M059J (cell line): Measurements from ENCODE around the gene DRD3. TPM values are rescaled to one million over a fixed set of nuclear protein-coding genes. Genes with fewer than 3 reads are reported as not detected.

Experiments used
- DNase-seq: peaks from one replicate; pipeline ENCODE4 v3.0.0-alpha.2; 2012; ENCODE audit warnings: low read depth
- total RNA-seq: library from RNA; depleted of rRNA; stranded (reverse); fragments of >200 nt; shearing (Covaris generic); gene quantifications from 2 replicates; pipeline ENCODE4 v1.2.3, GENCODE V29; 2014

The DRD3 gene
- total RNA-seq, 1 experiment from 2014 or later, result not detected

DNA sequence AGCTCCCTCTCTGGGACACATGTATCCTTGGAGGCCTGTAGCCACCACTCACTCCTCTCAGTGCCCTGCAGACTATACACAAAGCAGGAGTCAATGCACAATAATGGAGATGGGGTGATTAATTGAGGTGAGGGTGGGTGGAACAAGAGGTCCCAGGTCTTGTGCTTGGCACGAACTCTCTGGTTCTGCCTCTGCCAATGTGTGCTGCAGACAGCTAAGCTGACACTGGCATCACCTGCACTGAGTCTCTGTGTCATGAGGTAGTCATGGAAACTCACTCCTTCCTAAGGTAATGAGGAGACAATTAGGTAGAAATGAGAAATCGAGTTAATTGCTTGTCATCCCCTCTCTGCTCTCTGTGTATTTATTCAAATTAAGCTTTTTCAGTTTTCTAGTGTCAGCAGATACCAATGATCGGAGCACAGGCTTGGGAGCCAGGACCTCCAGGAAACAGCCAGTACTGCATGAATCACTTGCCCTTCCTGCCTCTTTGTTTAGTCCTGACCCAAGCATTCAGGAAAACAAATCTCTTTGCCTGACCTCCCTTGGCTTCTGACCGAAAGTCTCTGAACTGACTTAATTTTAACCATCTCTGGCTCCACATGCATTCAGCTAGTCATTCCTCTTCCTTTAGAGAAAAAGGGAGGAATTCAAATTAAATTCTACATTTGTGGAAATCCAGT is 56.7 kb downstream of the DRD3 start:
- DNase-seq, result peak; percentile 92

DNA sequence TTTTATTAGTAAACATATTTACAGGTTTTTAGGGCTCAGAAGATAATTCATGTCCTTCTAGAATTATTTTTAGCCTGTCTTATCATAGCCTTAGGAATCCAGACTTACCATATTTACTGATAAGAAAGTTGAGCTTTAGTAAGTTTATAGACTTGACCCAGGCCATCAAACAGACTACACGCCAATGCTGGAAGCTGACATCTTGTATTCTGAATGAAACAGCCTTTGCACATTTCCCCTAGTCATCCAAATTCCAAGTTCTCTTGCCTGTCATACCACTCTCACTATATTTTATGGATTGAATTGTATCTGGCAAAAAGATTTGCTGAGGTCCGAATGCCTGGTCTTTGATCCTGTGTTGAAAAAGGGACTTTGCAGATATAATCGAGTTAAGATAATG is 58.6 kb downstream of the DRD3 start:
- DNase-seq, result no peak

DNA sequence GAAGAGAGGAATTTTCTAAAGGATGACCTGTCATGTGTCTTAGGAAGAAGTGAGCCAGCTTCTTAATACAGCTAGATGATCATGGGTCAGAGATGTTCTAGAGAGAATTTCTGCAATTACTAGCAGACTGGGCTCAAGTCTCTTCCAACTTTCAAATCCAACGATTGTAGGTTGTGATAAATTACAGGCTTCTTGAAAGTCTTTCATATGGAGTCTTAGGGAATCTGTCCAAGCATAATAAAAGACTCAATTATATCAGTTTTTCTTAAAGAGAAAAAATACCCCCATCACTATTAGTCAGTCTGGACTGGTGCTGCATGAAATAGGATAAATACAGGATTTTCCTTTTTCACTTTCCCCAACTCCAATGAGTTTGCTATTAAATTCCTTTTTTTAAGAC is 59.1 kb downstream of the DRD3 start:
- no peak for DNase-seq

DNA sequence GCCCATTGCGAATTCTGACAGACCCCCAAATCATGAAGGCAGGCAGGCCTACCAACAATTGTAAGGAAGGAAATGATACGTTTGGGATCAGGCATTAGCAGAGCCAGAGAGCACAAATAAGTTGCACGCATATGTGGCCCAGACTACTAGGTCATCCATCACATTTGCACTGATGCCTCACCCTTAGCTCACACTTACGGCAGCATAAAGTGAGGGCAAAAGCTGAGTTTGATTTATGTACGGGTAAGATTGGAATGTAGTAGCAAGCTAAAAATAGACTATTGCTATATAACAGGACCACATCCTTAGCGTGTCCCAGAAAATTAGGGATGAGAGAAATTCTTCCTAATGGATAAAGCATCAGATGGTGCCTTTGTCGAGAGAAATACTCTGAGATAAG is 63.7 kb downstream of the DRD3 start:
- DNase-seq, result no peak

DNA sequence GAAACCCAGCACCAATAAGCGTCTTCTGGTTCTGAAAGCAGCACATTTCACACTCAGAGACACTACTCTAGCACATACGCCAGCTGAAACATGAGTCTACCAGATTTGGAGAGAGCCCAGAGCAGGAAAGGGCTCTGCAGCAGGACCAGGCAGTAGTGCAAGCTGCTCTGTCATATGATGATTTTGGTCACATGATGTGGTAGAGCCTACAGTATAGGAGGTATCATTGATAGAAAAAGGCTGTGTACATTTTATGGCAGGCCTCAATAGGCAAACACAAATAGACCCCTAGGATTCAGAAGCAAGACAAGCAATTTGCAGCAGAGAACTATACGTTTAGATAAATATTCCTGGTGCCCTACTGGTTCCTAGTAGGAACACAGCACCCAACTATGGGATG is 64.1 kb downstream of the DRD3 start:
- no peak for DNase-seq

DNA sequence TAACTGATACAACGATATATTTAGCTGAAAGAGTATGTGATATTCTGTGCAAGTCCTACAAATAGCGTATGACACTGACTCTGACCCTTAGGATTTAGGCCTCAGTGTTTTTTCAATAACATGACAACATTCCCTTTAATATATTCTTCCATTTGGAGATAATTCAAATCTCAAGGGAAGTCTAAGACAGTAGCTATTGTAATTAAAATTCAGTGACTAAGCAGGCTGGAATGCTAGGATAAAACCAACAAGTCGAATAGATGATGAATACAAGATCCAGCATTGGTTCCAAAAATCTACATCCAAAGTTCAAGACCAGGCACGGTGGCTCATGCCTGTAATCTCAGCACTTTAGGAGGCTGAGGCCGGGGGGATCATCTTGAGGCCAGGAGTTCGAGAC is 66.2 kb downstream of the DRD3 start:
- peak; percentile 87 for DNase-seq

DNA sequence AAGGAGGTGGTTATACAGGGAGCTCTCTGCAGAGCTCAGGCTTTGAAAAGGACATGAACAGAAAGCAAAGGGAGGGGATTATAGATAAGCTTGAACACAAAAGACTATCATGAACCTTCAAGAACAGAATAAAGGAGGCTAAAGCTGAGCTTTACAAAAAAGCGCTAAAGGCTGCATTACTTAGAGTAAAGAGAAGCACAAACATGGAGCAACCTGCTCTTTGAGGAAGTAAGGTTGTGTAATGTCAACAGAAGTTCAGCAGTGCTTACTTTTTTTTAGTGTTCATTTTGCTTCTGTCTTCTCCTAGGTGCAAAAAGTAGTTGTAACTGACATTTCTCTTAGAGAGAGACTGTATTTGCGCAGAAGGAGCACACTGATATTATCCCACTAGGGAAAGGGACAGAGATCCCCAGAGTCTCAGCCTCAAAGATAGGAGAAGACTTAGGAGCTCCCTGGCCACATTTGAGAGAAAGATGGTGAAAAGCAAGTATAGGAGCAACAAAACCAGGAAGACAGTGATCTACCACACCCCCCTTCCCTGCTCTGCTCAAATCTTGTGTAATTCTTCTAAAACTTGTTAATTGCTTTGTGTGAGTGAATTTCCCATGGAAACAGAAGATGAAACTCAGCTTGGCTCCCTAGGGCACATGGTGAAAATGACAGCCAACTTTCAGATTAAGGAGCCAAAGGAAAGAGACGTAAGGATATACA is 67.6 kb downstream of the DRD3 start:
- DNase-seq, result no peak

DNA sequence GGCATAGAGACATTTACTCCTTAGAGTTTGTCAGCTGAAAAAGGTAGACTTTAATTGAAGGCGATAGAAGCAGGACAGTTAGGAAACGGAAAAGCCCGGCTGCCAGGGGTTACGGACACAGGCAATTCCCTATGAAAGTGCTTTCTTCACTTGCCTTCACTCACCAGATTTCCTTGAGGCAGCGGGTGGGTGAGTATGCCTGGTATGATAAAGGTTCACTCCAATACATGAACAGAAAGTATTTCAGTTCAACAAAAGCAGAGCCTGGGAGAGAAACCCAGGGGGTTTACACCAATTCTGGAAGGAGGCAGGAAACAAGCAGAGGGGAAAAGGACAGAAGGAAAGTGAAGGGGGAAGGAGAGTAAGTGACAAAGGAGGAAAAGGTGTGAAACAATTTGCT is 68.4 kb downstream of the DRD3 start:
- no peak for DNase-seq

DNA sequence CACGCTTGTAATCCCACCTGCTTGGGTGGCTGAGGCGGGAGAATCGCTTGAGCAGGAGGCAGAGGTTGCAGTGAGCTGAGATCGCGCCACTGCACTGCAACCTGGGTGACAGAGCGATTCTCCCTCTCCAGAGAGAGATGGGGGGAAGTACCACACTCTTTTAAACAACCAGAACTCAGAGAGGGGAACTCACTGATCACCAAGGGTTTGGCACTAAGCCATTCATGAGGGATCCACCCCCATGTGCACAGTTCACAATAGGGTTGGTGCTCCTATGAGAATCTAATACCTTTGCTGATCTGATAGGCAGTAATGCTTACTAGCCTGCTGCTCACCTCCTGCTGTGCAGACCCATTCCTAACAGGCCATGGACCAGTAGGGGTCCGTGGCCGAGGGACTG is 70.7 kb downstream of the DRD3 start:
- DNase-seq, result no peak

DNA sequence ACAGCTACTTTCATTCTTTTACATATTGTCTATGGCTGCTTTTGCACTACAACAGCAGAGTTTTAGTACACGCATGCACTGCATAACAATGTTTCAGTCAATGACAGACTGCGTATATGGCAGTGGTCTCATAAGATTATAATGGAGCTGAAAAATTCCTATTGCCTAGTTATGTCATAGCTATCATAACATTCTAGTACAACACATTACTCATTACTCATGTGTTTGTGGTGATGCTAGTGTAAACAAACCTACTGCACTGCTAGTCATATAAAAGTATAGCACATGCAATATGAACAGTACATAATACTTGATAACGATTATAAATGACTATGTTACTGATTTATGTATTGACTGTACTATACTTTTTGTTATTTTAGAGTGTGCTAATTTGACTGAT is 74.4 kb downstream of the DRD3 start:
- peak; percentile 62 for DNase-seq

DNA sequence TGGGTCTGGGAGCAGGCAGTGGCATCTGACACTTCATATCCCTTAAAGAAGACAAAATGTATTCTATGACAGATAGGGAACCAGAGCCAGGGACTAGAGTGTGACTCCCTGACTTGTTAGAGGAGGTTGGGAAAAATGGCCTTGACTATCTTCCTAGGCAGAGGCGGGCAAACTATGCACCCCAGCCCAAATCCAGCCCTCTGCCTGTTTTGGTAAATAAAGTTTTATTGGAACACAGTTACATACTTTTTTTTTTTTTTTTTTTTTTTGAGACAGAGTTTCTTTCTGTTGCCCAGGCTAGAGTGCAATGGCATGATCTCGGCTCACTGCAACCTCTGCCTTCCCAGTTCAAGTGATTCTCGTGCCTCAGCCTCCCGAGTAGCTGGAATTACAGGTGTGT is 75.0 kb downstream of the DRD3 start:
- no peak for DNase-seq

DNA sequence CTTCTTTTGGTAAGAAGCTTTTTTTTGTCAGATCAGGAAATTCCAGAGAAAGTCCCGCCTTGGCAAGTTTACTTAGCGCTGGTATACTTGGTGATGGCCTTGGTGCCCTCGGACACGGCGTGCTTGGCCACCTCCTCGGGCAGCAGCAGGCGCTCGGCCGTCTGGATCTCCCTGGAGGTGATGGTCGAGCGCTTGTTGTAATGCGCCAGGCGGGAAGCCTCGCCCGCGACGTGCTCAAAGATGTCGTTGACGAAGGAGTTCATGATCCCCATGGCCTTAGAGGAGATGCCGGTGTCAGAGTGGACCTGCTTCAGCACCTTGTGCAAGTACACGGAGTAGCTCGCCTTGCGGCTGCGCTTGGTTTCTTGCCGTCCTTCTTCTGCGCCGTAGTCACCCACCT is 75.7 kb downstream of the DRD3 start:
- DNase-seq, result no peak

DNA sequence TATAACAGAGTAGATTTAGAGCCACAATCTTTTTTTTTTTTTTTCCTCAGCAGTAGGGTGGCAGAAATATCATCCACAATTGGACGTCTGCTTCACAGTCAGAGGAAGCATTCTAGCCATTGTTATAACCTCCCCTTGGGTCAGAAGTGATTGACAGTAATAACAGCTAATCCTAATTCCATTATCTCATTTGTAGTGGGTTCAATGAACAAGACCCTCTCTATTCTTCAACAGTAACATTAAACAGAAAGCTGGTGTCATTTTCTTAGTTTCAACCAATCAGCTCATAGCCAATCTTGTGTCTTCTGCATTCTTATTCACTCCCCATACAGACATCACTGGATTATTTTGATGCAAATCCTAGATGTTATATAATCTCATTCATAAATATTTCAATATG is 77.8 kb downstream of the DRD3 start:
- DNase-seq, result no peak

DNA sequence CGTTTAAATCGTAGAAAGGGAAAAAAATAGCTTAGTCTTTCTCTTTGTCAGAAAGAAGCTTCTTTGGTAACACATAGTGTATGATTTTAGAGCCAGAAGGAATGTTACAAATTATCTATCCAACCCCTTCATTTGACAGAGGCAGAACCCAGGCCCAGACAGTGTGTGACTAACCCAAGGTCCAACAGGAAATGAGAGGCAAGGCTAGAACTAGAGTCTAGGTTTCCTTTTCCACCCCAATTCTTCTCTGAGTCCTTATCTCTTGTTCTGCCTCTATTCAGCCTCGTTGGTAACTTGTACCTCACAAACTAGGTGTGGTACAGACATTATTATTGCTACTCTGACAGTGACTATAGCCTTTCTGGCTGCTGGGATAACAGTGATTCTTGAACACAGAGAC is 83.1 kb downstream of the DRD3 start:
- no peak for DNase-seq

DNA sequence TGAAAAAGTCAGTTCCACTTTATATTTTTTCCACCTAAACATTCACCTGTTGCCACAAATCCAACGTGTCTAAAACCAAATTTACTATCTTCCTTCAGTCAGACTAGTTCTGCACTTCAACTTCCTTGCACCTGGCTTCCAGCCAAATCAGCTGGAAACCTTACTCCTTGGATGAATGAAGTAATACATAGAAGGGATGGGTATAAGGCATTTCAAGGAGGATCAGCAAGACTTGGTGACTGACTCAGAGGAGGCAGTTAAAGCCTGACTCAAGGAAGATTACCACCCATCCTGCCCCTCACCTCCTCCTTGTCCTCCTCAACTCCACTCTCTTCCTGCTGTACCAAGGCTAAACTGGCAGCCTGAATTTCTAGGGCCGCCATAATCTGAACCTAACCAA is 85.3 kb downstream of the DRD3 start:
- DNase-seq, result peak; percentile 75

DNA sequence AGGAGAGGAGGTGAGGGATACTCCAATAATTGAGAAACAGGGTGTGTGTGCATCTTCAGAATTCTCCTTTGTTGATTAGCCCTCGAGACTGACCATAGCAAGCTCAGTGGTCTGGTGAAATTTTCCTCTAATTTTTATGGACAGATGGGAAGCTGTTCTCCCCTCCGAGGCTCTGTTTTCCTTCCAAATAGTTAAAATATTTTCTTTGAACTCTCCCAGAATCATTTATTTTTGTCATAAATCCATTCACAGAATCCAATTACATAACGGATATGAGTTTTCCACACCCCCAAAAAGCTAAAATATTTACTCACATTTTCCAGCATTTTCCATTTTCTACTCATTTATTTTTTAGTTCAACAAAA is 85.9 kb downstream of the DRD3 start:
- no peak for DNase-seq

DNA sequence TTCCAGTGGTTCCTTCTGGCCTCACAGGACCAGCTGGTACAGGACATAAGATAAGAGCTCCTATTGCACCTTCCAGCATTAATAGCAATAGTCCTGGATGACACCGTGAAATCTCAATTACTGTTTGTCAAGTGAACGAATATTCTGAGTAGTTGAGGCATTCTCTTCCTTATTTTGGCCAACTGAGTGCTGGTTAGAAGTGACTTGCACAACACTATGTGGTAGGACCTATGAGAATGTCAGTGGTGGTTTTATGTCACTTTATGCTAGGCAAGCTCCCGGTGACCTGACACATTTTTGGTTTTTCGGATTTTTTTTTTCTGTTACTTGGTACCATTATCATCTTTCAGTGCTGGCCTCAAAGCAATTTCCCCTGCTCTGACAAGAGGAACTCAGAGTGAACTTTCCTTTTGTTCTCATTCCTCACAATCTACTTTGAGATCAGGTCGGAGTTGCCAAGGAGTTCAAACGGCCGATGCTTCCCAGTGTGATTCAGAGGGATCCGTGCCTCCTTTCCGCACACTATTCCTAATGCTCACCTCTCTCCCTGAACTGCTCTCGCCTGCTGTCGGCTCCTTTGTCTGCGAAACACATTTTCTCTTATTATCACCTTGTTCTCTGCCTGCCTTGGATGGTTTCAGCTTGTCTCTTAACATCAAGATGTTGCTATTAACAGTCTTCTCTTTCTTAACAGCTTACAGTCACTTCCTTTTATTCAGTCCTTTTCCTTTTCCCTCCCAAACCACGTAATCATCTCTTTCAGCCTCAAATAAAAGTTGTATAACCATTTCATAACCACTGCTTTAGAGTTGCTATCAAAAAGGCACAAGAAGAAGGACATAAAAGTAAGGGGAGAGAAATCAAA is 86.5 kb downstream of the DRD3 start:
- DNase-seq, result no peak

DNA sequence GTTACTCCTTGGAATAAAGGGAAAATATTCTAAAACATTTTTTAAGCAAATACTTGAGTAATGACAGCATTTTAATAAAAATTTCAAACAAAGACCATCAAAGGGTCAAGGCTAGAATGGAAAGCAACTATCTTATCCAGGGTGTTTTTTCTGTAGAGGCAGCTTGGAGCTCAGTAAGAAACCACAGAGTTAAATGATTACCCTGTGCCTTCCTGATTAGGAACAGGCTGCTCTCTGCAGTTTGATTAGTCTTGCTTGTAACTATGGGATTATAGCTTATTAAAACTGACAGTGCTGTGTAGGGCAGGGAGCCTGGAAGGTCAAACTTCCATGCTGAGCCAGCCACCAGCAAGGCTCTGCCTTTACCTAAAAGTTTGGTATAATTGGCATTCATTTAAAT is 89.2 kb downstream of the DRD3 start:
- DNase-seq, result no peak

DNA sequence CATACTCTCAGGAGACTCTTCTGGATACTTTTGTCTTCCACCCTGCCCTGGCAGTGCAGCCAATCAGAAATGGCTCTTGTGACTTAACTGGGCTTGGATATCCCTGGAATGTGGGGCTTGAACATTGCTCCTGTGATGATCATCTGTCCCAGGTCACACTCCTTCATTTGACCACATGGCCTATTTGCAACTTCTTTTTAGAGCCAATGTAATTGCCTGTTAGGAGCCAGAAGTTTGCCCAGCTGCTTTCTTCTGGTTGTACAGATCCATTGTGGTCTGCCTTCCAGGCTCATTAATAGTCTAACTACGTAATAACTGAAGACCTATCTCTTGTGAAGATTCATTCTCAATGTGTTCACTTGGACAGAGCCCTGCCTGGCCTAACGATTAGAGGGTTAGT is 92.5 kb downstream of the DRD3 start:
- DNase-seq, result no peak

DNA sequence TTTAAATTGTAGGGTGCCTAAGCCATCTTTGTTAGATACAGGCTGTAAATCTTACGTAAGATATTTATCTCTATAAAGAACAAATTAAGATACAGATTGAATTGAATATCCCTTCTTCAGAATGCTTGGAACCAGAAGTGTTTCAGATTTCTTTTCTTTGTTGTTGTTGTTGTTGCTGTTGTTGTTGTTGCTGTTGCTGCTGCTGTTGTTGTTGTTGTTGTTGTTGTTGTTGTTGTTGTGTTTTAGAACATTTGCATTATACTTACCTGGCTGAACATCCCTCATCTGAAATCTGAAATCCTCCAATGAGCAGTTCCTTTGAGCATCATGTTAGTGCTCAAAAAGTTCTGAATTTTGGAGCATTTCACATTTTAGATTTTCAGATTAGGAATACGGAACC is 95.7 kb downstream of the DRD3 start:
- no peak for DNase-seq

DNA sequence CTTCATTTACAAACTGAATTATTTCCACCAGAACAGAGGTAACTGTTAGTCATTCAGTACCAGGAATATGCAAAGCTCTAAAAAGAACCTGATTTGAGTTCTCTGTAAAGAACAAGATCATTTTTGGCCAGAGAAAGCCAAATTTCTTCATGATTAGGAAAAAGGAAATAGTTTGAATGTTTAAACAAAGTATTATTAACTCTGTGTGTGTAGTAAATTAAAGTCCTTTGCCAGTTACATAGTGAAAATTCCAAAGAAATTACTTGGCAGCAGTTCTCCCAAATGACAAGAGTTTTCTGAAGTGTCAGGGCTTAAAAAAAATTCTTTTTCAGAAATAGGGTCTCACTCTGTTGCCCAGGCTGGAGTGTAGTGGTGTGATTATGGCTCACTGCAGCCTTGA is 97.8 kb downstream of the DRD3 start:
- no peak for DNase-seq

DNA sequence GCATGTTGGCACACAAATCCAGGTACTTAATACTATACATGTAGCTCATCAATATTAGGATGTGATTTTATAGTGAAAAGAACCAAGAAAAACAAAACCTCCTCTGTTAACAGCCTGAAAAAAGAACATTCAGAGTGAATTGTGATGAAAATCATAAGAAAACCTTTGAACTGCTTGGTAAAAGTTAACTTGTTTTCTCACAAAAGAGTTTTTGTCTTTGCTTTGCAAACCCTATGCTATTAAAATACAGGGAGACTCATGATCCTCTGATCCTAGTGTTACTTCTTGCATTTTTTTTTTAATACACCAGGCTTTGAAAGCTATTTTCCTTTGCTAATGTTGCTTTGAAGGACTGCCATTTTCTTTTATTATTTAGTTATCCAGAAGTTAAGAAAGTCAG is 98.7 kb downstream of the DRD3 start:
- DNase-seq, result no peak

DNA sequence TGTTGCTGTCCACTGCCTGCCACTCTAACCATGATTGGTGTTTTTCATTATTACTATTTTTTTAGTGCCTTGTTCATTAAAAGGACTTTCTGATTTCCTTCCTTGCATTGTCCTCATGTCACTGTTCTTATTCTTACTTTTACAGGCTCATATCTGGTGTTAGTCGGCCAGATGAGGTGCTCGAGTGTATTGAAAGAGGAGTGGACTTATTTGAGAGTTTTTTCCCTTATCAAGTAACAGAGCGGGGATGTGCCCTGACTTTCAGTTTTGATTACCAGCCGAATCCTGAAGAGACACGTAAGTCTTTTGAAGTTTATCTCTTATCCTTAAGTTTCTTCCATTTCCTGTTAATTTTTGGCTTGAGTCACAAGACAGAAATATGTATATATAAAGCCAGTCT is 99.1 kb downstream of the DRD3 start:
- DNase-seq, result no peak
